ENCODE results near the gene HHAT. TPM values are rescaled to one million over a fixed set of nuclear protein-coding genes. Genes with fewer than 3 reads are reported as not detected.

HHAT gene
- total and polyA plus RNA-seq, 2 donors (not counting 3 experiments of a cell fraction or from before 2014, with no cell fraction given) = 2.4 to 4.3 TPM

- Histone ChIP-seq H3K9me3 (replicated peaks; ENCODE audit: control insufficient read depth, insufficient read depth, low read length) (no peaks in the 10 kb centered on the region), H3K79me2 (ENCODE audit: control insufficient read depth, insufficient read depth, low read length) (no peaks in the 10 kb centered on the region), H2AFZ (ENCODE audit: low read depth, low read length) (no peak overlapping the region), H3K4me2 (ENCODE audit: insufficient read depth, low read length) (no peak overlapping the region), H3K27me3 (ENCODE audit: control insufficient read depth in 2 of 2, insufficient read depth in 2 of 2, low read length in 2 of 2) (peaks cover 3 to 11% of the 10 kb centered on the region in 2 experiments), H3K27ac (ENCODE audit: insufficient read depth, low read depth, low read length) (no peak overlapping the region), H4K20me1 (replicated peaks; ENCODE audit: control insufficient read depth, extremely low read depth, insufficient read depth, low read length) (no peaks in the 10 kb centered on the region), H3K9ac (replicated peaks; ENCODE audit: extremely low read depth, insufficient read depth, low read length) (no peak overlapping the region), H3K4me3 (replicated peaks in 1 of 3; ENCODE audit: insufficient read depth in 1 of 3, low read depth in 1 of 3, low read length in 3 of 3) (no peak overlapping the region), H3K9me1 (replicated peaks; ENCODE audit: control insufficient read depth, extremely low read depth, insufficient read depth, low read length) (no peaks in the 10 kb centered on the region), H3K36me3 (ENCODE audit: control insufficient read depth in 2 of 2, extremely low read depth in 1 of 2, insufficient read depth in 2 of 2, low read length in 2 of 2) (no peaks in the 10 kb centered on the region), H3K4me1 (ENCODE audit: control insufficient read depth, extremely low read depth, insufficient read depth, low read length) (no peaks in the 10 kb centered on the region)
- BruUV-seq (replicated peaks) = no TSS peak
- FAIRE-seq (no peak), DNase-seq (ENCODE audit: low read depth, low spot score) (no peak)
- dilution Hi-C loops (cut with MboI; ENCODE audit: extremely low pct_ligation_motif_present, low sequenced_read_pairs) = no loop called here
- intact Hi-C loops (cut with micrococcal nuclease) = no loop called here
- no peak for TF ChIP-seq MYC (IDR thresholded peaks at IDR 0.05; ENCODE audit: low read depth, low read length)
- TF ChIP-seq FOS (IDR thresholded peaks at IDR 0.05; ENCODE audit: borderline replicate concordance, insufficient read depth, low read length) = no peak
- no peak for TF ChIP-seq JUN (IDR thresholded peaks at IDR 0.05; ENCODE audit: borderline replicate concordance, insufficient read depth, insufficient read length, low read depth)
- no peak for TF ChIP-seq EZH2 (IDR thresholded peaks at IDR 0.05; ENCODE audit: borderline replicate concordance, low read depth, low read length, severe bottlenecking)
- TF ChIP-seq POLR2A (IDR thresholded peaks at IDR 0.05; ENCODE audit: low read depth, low read length) = no peak
- no peak for TF ChIP-seq POLR2AphosphoS5 (IDR thresholded peaks at IDR 0.05; ENCODE audit: insufficient read depth, low read depth, low read length)
- TF ChIP-seq, protein P1, sequence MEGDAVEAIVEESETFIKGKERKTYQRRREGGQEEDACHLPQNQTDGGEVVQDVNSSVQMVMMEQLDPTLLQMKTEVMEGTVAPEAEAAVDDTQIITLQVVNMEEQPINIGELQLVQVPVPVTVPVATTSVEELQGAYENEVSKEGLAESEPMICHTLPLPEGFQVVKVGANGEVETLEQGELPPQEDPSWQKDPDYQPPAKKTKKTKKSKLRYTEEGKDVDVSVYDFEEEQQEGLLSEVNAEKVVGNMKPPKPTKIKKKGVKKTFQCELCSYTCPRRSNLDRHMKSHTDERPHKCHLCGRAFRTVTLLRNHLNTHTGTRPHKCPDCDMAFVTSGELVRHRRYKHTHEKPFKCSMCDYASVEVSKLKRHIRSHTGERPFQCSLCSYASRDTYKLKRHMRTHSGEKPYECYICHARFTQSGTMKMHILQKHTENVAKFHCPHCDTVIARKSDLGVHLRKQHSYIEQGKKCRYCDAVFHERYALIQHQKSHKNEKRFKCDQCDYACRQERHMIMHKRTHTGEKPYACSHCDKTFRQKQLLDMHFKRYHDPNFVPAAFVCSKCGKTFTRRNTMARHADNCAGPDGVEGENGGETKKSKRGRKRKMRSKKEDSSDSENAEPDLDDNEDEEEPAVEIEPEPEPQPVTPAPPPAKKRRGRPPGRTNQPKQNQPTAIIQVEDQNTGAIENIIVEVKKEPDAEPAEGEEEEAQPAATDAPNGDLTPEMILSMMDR (IDR thresholded peaks at IDR 0.05; ENCODE audit: extremely low read depth in 1 of 2, insufficient read depth in 1 of 2, low read depth in 1 of 2, low read length in 2 of 2) = no peak
- no peak for TF ChIP-seq GATA2 (IDR thresholded peaks at IDR 0.05; ENCODE audit: insufficient read depth, insufficient read length, low read depth, low read length)
- TF ChIP-seq, protein P2, sequence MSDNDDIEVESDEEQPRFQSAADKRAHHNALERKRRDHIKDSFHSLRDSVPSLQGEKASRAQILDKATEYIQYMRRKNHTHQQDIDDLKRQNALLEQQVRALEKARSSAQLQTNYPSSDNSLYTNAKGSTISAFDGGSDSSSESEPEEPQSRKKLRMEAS (IDR thresholded peaks at IDR 0.05; ENCODE audit: insufficient read depth, insufficient read length) = no peak
- POLR2A ChIA-PET = no interaction called here
- CTCF ChIA-PET = interaction anchor here (0.7 to 9.7 kb wide), 8 partner anchors 10 to 733 kb away, joined by 3 to 202 read pairs (median 4); partner anchors contain the start of gene KCNH1
Observed at GRCh38 chr1:210402560-210402959, 73.9 kb downstream of the HHAT start.
